ENCODE data around the gene DNAJC18.

Gene DNAJC18

DNA sequence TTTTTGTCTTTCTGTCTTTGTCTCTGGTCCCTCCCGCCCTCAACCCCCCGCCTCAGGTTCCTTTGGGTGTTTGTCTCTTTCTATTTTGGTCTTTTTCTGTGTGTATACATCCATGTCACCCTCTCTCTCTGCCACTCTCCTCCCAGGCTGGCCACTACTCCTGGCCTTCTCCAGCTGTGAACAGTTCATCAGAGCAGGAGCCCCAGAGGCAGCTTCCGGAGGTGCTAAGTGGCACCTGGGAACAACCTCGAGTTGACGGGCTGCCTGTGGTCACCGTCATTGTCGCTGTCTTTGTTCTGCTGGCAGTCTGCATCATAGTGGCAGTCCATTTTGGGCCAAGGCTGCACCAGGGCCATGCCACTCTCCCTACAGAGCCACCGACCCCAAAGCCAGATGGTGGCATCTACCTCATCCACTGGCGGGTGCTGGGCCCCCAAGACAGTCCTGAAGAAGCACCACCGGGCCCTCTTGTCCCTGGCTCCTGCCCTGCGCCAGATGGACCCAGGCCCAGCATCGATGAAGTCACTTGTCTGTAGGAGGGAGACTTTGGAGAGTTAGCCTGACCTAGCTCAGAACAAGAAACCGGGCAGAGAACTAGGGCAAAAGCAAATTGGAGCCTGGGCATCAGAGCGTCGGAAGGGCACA lies 33.2 kb upstream of the DNAJC18 start:
- H3K27ac ChIP-seq = peak overlapping the region; percentile 100
- TF ChIP-seq, protein P1, sequence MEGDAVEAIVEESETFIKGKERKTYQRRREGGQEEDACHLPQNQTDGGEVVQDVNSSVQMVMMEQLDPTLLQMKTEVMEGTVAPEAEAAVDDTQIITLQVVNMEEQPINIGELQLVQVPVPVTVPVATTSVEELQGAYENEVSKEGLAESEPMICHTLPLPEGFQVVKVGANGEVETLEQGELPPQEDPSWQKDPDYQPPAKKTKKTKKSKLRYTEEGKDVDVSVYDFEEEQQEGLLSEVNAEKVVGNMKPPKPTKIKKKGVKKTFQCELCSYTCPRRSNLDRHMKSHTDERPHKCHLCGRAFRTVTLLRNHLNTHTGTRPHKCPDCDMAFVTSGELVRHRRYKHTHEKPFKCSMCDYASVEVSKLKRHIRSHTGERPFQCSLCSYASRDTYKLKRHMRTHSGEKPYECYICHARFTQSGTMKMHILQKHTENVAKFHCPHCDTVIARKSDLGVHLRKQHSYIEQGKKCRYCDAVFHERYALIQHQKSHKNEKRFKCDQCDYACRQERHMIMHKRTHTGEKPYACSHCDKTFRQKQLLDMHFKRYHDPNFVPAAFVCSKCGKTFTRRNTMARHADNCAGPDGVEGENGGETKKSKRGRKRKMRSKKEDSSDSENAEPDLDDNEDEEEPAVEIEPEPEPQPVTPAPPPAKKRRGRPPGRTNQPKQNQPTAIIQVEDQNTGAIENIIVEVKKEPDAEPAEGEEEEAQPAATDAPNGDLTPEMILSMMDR (conservative IDR thresholded peaks at IDR 0.05; ENCODE audit: low read depth) = no peak
- CTCF ChIA-PET = interaction anchor here (1.2 to 1.8 kb wide), 2 partner anchors 50 to 71 kb away, joined by 3 to 8 read pairs; no protein-coding TSS in a partner anchor
- POLR2A ChIA-PET (ENCODE audit: low non-redundant PET) = no interaction called here
- DNase-seq (ENCODE audit: low spot score) = no peak

DNA sequence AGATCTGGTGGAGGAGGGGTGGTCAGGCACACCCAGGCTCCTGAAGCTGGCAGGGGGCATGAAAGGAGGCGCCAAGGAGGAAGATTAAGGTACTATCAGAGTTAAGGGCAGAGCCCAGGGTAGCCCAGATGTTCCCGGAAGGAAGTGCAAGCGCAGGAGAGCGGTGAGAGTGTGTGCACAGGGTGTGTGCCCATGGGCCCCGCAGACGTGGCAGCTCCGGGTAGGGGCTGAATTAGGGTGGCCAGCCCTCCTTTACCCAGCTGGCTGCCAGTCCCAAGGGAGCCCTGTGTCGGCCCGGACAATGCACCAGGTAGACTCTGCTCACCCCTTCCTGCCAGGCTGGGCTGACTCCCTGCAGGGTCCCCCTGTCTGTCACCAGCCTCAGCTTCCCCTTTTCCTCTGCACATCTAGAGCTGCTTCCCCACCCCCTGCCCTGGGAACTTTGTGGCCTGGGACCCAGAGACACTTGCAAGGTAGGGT lies 31.5 kb upstream of the DNAJC18 start, which contains the start of gene SMIM33:
Gene SMIM33 (plus strand): TSS at position 184 of the 480 bp plus-strand sequence. CDS start 118 bp downstream, at position 302.
- TF ChIP-seq, protein P1 (conservative IDR thresholded peaks at IDR 0.05; ENCODE audit: low read depth) = no peak
- ChIA-PET CTCF (interaction anchor here (0.6 kb wide), 1 partner anchor 173 kb away, joined by 3 read pairs; no protein-coding TSS in a partner anchor), POLR2A (ENCODE audit: low non-redundant PET) (no interaction called here)
- DNase-seq (ENCODE audit: low spot score) = no peak
- peak within 1 kb of the TSS; percentile 100 for H3K27ac ChIP-seq

DNA sequence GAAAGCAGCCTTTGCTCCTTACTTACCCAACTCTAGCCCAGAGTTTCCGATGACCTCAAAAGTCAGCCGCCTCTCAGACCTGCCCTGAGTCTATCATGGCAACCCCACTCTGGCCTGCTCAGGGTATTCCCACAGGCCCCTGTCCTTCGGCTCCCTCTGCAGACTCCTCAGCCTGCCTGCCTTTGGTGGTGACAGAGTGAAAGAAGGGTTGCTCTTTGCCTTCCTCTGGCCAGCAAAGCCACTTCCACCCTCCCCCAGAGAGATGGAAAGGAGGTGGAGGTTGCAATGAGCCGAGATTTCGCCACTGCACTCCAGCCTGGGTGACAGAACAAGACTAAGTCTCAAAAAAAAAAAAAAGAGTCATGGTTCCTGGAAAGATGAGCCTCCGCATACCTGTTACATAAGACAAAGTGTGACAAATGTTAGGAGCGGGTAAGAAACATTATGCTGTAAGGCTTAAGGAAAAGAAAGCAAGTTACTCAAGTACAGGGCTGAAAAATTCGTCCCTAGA lies 29.2 kb upstream of the DNAJC18 start:
- TF ChIP-seq, protein P1 (conservative IDR thresholded peaks at IDR 0.05; ENCODE audit: low read depth) = no peak
- ChIA-PET CTCF (no interaction called here), POLR2A (ENCODE audit: low non-redundant PET) (no interaction called here)
- DNase-seq (ENCODE audit: low spot score) = no peak
- no peak overlapping the region for H3K27ac ChIP-seq

DNA sequence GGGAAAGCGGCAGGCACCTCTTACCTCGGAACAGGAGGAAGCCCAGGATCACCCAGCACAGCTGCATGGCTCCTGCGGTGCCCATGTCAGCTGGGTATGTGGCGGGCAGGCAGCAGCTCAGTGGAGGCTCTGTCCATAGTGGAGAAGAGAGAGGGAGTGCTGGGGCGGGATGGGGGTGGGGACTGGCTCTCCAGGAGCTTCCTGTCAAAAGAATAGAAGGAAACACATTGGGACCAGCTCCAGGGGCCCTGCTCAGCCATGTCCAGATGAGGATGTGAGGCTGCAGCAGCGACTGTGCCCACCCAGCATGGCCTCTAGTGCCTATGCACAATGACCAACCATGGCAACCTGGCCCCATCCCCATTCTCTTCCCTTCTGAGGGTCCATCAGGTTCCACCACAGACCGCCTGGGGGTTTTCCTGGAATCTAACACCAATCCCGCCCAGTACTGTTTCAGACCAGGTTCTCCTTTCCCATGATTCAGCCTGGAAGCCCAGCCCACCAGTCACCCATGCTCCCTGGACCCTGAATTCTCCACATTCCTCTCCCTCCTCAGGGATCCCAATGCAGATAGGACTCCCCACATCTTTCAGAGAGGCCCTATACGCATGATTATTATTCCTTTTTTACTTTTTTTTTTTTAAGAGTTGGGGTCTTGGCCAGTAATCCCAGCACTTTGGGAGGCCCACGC lies 23.4 kb upstream of the DNAJC18 start, which contains the start of gene ECSCR:
Gene ECSCR (minus strand): TSS at position 158 of the 691 bp plus-strand sequence. CDS start 73 bp downstream, at position 85.
- no peak for DNase-seq (ENCODE audit: low spot score)
- TF ChIP-seq, protein P1 (conservative IDR thresholded peaks at IDR 0.05; ENCODE audit: low read depth) = no peak
- ChIA-PET CTCF (no interaction called here), POLR2A (ENCODE audit: low non-redundant PET) (no interaction called here)
- H3K27ac ChIP-seq = no peak within 1 kb of the TSS

DNA sequence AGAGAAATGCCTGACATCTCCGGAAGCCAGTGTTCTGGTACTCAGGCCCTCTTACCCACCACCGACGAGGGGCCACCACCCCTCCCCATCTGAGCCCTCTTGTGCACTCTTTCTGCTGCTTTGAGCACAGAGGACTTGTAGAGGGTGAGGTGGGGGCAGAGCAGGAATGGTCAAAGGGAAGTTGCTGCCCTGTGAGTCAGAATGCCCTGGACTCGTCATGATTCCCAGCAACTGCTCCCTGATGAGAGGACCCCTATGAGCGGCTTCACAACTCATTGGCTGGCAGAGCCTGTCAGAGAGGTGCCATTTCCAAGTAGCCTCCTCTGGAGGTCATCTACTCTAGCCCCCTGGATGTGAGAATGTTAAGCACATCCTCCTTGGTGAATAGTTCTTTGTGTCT lies 22.4 kb upstream of the DNAJC18 start:
- DNase-seq (ENCODE audit: low spot score) = no peak
- ChIA-PET POLR2A (ENCODE audit: low non-redundant PET) (no interaction called here), CTCF (interaction anchor here (0.7 kb wide), 1 partner anchor 46 kb away, joined by 3 read pairs; no protein-coding TSS in a partner anchor)
- TF ChIP-seq, protein P1 (conservative IDR thresholded peaks at IDR 0.05; ENCODE audit: low read depth) = no peak
- H3K27ac ChIP-seq = no peak overlapping the region

DNA sequence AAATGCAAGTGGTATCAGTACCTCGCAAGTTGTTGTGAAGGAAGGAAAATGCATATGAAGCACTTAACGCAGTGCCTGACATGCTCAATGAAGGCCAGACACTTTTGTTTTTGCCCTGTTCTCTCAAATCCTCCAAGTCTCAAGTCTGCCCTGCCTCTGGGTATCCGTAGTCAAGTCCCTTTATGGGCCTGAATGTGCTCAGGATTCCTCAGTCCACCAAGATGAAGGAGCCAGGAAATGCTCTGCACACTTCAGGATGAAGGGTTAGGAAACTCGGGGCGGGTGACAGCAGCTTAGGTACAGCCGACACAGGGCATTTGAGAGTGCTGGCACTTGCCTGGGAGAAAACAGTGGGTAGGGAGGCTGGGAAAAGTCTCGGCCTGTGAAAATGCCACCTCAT lies 21.9 kb upstream of the DNAJC18 start:
- POLR2A ChIA-PET (ENCODE audit: low non-redundant PET) = no interaction called here
- TF ChIP-seq, protein P1 (conservative IDR thresholded peaks at IDR 0.05; ENCODE audit: low read depth) = no peak
- CTCF ChIA-PET = interaction anchor here (0.7 kb wide), 1 partner anchor 45 kb away, joined by 3 read pairs; no protein-coding TSS in a partner anchor
- H3K27ac ChIP-seq = no peak overlapping the region
- no peak for DNase-seq (ENCODE audit: low spot score)

Data from RWPE1 (cell line).